HG02970 (cell line): Measurements from ENCODE around the gene MAML3.

Experiments
- ATAC-seq: cut with Tn5 transposase; IDR thresholded peaks from one replicate; pipeline ENCODE4 v1.9.1; 2021; ENCODE audit warnings: mild to moderate bottlenecking, moderate library complexity, moderate number of reproducible peaks; ENCODE audit not compliant: unreplicated experiment, low FRiP score

Gene MAML3

DNA sequence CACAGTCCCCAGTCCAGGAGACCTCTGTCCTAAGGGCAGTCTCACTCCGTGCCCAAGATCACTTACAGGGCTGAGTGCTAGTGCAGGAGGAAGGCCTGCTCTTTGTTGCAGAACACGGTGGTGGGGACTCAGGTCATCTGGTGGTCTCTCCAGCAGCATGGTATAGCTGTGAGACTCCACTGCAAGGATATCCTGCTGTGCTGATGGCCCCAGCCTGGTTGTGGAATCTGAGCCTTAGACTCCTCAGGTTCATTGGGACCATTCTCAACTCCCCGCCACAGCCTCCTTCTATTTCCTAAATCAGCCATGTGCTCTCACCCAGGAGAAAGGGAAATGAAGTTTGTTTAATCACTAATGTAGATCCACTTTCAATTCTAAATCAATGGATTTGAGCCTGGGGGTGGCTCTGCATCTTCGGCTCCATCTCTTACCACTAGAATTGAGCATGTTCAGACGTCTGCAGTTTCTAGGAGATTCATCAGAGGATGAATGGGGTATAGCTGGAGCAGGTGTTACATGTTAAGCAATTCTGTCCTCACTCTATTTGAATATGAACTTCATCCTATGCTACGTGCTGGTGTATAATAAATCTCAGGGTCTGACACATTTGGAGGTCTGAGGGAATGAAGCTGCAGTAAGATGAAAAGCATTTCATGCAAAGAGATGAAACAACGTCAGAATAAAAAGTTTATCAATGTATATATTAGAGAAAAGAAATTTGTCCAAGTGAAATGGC, 299.1 kb downstream of the MAML3 start:
- no peak for ATAC-seq

- ATAC-seq: no peak
These were observed 300.7 kb downstream of the MAML3 start for GRCh38 chr4:139853309-139853708.

GRCh38 chr4:139852612-139853269, 301.2 kb downstream of the MAML3 start:
- ATAC-seq: no peak

DNA sequence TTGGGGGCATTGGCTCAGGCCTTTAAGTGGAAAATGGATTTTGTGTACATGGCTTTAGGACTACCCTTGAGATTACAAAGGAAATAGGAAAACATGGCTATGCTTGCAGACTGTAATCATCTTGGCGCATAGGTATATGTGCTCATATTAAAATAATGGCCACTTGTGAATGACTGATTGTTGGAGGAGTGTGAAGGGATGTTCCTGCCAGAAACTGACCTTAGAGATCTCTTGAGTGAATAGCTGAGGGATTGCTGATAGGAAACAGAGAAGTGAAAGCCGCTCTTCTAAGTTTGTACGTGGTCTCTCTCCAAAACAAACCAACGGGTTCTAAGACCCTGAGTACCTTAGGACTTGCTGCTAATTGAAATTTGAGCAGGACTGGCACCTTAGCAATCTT, 302.3 kb downstream of the MAML3 start:
- no peak for ATAC-seq

DNA sequence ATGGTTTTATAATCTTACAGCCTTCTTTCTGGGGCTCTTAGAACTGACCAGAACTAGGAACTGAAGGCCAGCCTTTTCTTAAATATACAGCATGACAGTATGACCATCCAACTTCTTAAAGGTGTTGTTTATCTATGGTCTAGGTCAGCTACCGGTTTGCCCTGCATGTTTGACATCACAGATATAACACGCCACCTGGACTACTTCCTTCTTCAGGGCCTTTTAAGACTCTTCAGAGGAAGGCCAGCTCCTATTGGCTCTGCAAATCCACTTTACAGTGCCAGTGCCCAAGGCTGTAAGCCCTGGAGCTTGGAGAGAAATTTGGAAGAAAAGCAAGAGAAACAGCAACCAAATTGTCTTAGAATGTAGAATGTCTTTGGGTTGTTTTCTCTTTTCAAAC, 302.9 kb downstream of the MAML3 start:
- ATAC-seq: no peak

DNA sequence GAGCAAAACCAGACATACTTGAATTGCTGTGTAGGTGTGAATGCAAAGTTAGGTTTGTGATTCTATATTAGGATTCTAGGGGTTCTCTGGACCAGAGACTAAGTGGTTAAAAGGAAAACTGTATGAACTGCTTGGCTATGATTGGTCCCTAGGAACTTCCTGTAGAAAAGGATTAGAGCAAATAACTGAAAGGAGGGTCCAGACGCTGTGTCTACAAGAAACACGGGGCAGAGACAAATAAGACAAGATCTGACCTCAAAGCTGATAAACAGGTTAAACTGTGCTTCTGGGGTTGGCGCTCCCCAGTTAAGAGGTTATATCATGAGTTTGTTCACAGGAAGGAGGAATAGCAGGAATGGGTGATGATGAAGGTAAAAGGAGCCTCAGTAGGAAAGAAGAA, 304.8 kb downstream of the MAML3 start:
- ATAC-seq: no peak

GRCh38 chr4:139848028-139848427, 306.0 kb downstream of the MAML3 start:
- no peak for ATAC-seq

GRCh38 chr4:139847602-139848001, 306.4 kb downstream of the MAML3 start:
- no peak for ATAC-seq

GRCh38 chr4:139846766-139847165, 307.2 kb downstream of the MAML3 start:
- ATAC-seq: no peak

DNA sequence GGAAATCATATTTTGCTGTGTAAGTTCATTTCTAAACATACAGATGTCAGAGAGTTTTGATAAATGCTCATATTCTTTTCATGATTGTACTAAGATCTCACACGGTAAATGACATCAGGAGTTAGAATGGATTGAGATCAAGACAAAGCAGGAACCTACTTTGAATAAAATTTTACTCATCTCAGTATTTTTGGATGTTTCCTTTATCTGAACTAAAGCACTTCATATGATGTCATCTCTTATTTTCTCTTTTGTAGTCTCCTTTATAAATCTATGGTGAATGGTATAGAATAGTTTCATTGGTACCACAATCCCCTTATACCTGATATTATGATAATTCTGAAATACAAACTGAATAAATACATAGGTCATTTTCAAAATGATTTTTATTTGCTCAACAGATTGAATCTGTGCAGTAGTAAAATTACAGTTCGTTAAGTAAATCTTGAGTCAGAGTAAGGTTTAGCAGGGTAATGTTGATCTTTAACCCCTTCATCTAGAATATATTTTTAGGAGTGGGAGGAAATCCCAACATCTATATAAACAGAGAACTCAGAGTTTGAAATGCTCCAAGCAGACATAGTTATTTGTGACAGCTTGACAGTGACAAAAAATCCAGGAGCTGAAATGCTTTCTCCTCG, 308.4 kb downstream of the MAML3 start:
- no peak for ATAC-seq

DNA sequence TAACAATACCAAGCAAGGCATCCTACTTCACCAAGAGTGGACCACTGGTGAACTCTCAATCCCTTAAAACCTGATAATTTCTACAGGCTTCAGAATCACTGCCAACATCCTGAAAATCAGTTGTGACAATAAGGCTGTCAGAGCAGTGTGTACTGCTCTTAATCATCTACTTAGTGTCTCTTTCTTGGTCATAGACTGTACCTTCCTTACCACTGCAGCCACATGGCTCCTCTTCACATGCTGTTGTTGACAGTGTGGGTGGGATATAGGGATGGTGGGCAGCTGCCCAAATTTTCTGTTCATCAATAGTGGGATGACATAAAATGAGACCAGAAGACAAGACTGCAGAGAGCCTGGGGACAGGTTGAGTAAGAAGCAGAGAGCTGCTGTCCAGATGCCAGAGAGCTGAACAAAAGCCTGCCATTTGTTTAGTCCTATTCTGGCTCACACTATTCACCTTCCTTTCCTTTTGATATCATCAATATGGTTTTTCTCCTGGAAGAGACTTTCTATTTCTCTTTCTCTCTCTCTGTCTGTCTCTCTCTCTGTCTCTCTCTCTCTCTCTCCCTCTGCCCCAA, 309.4 kb downstream of the MAML3 start:
- ATAC-seq: no peak

GRCh38 chr4:139844057-139844456, 309.9 kb downstream of the MAML3 start:
- ATAC-seq: no peak

DNA sequence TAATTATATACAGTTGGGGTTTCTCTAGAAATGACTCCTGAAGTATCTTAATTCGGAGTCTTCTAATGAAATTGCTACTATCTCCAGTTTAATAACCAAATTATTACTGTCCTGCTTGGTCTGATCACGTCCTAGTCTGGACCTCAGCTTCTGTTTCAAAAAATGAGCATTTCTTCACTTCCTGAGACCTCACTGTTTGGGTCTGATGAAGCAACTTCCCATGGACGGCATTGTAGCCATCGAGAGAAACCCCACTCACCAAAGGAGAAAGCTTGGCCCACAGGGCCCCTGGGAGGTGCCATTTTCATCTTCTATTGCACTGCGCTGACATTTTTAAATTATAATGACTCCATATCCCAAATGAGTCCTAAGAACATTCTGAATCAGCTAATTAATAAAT, 310.3 kb downstream of the MAML3 start:
- ATAC-seq: no peak

- no peak for ATAC-seq
These were observed 312.4 kb downstream of the MAML3 start for GRCh38 chr4:139841464-139842195.

- ATAC-seq: no peak
These were observed 313.2 kb downstream of the MAML3 start for GRCh38 chr4:139840773-139841172.

DNA sequence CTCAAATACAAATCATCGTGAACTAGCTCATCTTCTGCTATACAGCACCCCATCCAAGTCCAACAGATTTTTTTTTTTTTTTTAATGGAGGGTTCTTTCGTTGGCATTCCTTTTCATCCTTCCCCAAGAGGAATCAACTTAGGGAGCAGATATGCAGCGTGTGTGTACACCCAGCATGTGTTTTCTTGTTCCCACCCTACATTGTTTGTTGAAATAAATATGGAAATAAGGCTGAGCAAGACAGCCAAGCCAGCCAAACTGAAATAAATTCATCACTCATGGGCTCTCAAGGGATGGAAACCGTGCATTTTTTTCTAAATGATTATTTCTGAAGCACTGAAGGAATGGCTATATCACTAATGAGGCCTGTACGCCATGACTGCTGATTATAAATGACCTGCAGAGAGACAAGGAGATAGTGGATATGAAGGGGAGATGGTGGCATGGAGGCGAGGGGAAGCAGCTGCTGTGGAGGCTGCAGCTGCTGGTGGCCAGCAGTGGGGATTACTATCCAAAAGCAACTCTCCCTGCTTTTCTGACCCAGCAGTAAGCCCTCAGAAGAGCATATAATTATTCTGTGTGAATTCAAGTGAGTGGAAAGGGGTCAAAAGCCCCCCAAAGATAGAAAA, 314.5 kb downstream of the MAML3 start:
- ATAC-seq: no peak

DNA sequence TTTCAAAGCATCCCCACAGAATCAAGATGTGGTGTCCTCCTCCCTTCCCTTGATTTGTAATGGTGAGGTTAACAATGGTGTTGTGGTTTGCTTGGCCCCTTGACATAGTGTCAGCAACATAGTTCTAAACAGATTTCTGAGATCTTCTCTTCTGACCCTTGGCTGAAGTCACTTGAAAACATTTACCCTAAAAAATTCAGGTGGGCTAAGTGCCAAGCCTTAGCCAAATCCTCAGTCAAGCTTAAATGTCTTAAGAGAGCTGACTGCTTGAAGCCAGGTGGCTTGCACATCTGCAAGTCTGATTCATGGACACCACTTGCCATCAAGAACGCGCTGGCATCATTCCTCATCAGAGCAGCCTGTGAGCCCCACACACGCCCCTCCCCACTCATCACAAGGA, 315.2 kb downstream of the MAML3 start:
- no peak for ATAC-seq

GRCh38 chr4:139834981-139835391, 319.0 kb downstream of the MAML3 start:
- no peak for ATAC-seq

GRCh38 chr4:139834226-139834662, 319.7 kb downstream of the MAML3 start:
- ATAC-seq: no peak
